ENCODE measurements around the gene C2orf76. TPM values are rescaled to one million over a fixed set of nuclear protein-coding genes. Genes with fewer than 3 reads are reported as not detected.

Gene C2orf76
- polyA plus RNA-seq, 1 of the 3 experiments (the other 2 are of a cell fraction), result 6.0 TPM

DNA sequence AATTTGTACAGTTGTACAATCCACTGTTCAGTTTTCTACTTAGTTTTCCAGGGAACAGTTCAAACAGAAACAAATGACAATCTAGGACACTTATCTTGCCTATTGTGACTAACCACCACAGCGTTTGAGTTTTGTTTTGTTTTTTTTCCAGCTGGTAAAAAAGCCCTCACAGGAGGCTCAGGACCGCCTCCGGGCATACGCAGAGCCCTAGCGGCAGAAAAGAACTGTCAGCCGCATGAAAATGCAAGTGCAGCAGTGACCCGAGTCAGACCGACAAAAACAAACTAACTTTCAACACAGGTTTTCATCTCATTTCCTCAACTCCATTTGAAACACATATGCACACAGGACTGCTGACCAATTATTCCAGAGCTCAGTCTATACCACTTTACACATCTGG lies 74.4 kb downstream of the C2orf76 start:
- Histone ChIP-seq H4K20me1 (ENCODE audit: insufficient read depth) (no peaks in the 10 kb centered on the region), H2AFZ (ENCODE audit: low read depth) (no peak overlapping the region), H3K4me3 (ENCODE audit: low read depth in 2 of 2, low read length in 1 of 2) (no peak overlapping the region), H3K4me2 (no peak overlapping the region), H3K4me1 (ENCODE audit: control insufficient read depth in 1 of 2, insufficient read depth in 2 of 2, low read depth in 1 of 2, low read length in 1 of 2) (no peaks in the 10 kb centered on the region), H3K36me3 (replicated peaks in 1 of 2; ENCODE audit: control insufficient read depth in 1 of 2, insufficient read depth in 2 of 2, low read length in 1 of 2) (peaks cover 0 to 3% of the 10 kb centered on the region in 2 experiments), H3K79me2 (ENCODE audit: insufficient read depth) (no peaks in the 10 kb centered on the region), H3K9me3 (no peaks in the 10 kb centered on the region), H3K9me2 (no peaks in the 10 kb centered on the region), H3K27me3 (ENCODE audit: insufficient read depth) (no peaks in the 10 kb centered on the region), H3F3A (replicated peaks; ENCODE audit: insufficient read depth) (no peaks in the 10 kb centered on the region), H3K9ac (no peak overlapping the region), H3K27ac (ENCODE audit: low read depth in 2 of 2, low read length in 1 of 2) (no peak overlapping the region)
- ChIA-PET CTCF (interaction anchor here (1.0 to 5.1 kb wide), 7 partner anchors 20 to 410 kb away, joined by 3 to 32 read pairs (median 7); partner anchors contain the start of gene STEAP3), POLR2A (no interaction called here)
- no peak for DNase-seq
- WGBS (ENCODE audit: low lambda C conversion rate), result 84% methylated on average over 8 of the region's 8 CpGs
- TF ChIP-seq, protein P1, sequence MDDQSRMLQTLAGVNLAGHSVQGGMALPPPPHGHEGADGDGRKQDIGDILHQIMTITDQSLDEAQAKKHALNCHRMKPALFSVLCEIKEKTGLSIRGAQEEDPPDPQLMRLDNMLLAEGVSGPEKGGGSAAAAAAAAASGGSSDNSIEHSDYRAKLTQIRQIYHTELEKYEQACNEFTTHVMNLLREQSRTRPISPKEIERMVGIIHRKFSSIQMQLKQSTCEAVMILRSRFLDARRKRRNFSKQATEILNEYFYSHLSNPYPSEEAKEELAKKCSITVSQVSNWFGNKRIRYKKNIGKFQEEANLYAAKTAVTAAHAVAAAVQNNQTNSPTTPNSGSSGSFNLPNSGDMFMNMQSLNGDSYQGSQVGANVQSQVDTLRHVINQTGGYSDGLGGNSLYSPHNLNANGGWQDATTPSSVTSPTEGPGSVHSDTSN (IDR thresholded peaks at IDR 0.05), result no peak
- TF ChIP-seq, protein P2, sequence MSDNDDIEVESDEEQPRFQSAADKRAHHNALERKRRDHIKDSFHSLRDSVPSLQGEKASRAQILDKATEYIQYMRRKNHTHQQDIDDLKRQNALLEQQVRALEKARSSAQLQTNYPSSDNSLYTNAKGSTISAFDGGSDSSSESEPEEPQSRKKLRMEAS (IDR thresholded peaks at IDR 0.05; ENCODE audit: low read depth), result no peak
- TF ChIP-seq TEAD4 (IDR thresholded peaks at IDR 0.05; ENCODE audit: borderline replicate concordance, insufficient read depth) (no peak), NRF1 (IDR thresholded peaks at IDR 0.05; ENCODE audit: low read depth, low read length) (no peak), TAF1 (IDR thresholded peaks at IDR 0.05; ENCODE audit: borderline replicate concordance, low read depth, low read length) (no peak), GATA2 (CRISPR knock-in tag; IDR thresholded peaks at IDR 0.05) (no peak), RAD21 (IDR thresholded peaks at IDR 0.05; ENCODE audit: low read length) (no peak), YY1 (IDR thresholded peaks at IDR 0.05; ENCODE audit: low read depth) (no peak), EP300 (IDR thresholded peaks at IDR 0.05; ENCODE audit: borderline replicate concordance in 1 of 2, low read depth in 1 of 2, low read length in 1 of 2) (no peak), MEF2A (IDR thresholded peaks at IDR 0.05; ENCODE audit: borderline replicate concordance, low read depth) (no peak)

DNA sequence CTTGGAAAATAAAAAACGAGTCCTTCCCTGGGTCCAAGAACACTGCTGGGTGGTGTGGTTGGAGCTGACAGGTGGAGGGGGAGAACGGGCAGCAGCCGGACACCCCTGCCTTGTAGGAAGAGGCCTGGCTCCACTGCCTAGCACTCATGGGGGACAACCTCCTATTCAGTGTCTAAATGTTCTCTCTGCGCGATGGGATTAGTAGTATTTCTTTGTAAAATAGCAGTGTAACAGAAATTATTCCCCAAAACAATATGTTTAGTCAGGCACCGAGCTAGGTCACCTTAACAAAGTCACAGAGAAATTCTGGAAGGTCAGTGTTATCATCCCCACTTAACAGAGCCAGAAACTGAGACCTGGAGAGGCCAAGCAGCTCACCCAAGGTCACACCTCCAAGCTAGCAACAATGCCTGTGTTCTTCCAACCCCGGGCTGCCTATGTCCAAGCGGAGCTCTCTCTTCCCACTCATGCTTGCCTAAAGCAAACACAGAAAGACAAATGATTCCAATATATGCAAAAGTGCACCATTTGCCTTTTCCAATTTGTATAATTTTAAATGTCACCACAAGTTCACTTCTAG lies 75.0 kb downstream of the C2orf76 start:
- no peak overlapping the region for H3K4me3 ChIP-seq (ENCODE audit: low read depth in 2 of 2, low read length in 1 of 2)
- H2AFZ ChIP-seq (ENCODE audit: low read depth), result no peak overlapping the region
- H4K20me1 ChIP-seq (ENCODE audit: insufficient read depth), result no peaks in the 10 kb centered on the region
- DNase-seq, result no peak
- H3K9me2 ChIP-seq, result no peaks in the 10 kb centered on the region
- H3K4me1 ChIP-seq (ENCODE audit: control insufficient read depth in 1 of 2, insufficient read depth in 2 of 2, low read depth in 1 of 2, low read length in 1 of 2), result no peaks in the 10 kb centered on the region
- CTCF ChIA-PET, result interaction anchor here (0.7 to 5.1 kb wide), 18 partner anchors 9 to 410 kb away, joined by 3 to 32 read pairs (median 6); partner anchors contain the start of gene STEAP3
- H3K27me3 ChIP-seq (ENCODE audit: insufficient read depth), result no peaks in the 10 kb centered on the region
- no peaks in the 10 kb centered on the region for H3K79me2 ChIP-seq (ENCODE audit: insufficient read depth)
- no peaks in the 10 kb centered on the region for H3F3A ChIP-seq (replicated peaks; ENCODE audit: insufficient read depth)
- no peaks in the 10 kb centered on the region for H3K9me3 ChIP-seq
- H3K36me3 ChIP-seq (replicated peaks in 1 of 2; ENCODE audit: control insufficient read depth in 1 of 2, insufficient read depth in 2 of 2, low read length in 1 of 2), result peaks cover 0 to 3% of the 10 kb centered on the region in 2 experiments
- POLR2A ChIA-PET, result no interaction called here
- H3K9ac ChIP-seq, result no peak overlapping the region
- no peak overlapping the region for H3K27ac ChIP-seq (ENCODE audit: low read depth in 2 of 2, low read length in 1 of 2)
- WGBS (ENCODE audit: low lambda C conversion rate), result 68% methylated on average over 7 of the region's 8 CpGs
- H3K4me2 ChIP-seq, result no peak overlapping the region
- TF ChIP-seq RXRA (IDR thresholded peaks at IDR 0.05; ENCODE audit: borderline replicate concordance, low read depth), result no peak
- no peak for TF ChIP-seq MEF2A (IDR thresholded peaks at IDR 0.05; ENCODE audit: borderline replicate concordance, low read depth)
- TF ChIP-seq YY1 (IDR thresholded peaks at IDR 0.05; ENCODE audit: low read depth), result no peak
- no peak for TF ChIP-seq CHD2 (IDR thresholded peaks at IDR 0.05; ENCODE audit: low read length, partially characterized antibody)
- no peak for TF ChIP-seq TEAD4 (IDR thresholded peaks at IDR 0.05; ENCODE audit: borderline replicate concordance, insufficient read depth)
- TF ChIP-seq NFIC (IDR thresholded peaks at IDR 0.05; ENCODE audit: borderline replicate concordance), result no peak
- no peak for TF ChIP-seq JUND (IDR thresholded peaks at IDR 0.05)
- no peak for TF ChIP-seq RCOR1 (IDR thresholded peaks at IDR 0.05; ENCODE audit: low read length)
- TF ChIP-seq, protein P1 (IDR thresholded peaks at IDR 0.05), result no peak
- TF ChIP-seq, protein P3, sequence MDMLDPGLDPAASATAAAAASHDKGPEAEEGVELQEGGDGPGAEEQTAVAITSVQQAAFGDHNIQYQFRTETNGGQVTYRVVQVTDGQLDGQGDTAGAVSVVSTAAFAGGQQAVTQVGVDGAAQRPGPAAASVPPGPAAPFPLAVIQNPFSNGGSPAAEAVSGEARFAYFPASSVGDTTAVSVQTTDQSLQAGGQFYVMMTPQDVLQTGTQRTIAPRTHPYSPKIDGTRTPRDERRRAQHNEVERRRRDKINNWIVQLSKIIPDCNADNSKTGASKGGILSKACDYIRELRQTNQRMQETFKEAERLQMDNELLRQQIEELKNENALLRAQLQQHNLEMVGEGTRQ (IDR thresholded peaks at IDR 0.05; ENCODE audit: borderline replicate concordance, low read depth, low read length), result no peak
- TF ChIP-seq SMC3 (IDR thresholded peaks at IDR 0.05; ENCODE audit: low read depth, low read length), result no peak
- TF ChIP-seq, protein P4, sequence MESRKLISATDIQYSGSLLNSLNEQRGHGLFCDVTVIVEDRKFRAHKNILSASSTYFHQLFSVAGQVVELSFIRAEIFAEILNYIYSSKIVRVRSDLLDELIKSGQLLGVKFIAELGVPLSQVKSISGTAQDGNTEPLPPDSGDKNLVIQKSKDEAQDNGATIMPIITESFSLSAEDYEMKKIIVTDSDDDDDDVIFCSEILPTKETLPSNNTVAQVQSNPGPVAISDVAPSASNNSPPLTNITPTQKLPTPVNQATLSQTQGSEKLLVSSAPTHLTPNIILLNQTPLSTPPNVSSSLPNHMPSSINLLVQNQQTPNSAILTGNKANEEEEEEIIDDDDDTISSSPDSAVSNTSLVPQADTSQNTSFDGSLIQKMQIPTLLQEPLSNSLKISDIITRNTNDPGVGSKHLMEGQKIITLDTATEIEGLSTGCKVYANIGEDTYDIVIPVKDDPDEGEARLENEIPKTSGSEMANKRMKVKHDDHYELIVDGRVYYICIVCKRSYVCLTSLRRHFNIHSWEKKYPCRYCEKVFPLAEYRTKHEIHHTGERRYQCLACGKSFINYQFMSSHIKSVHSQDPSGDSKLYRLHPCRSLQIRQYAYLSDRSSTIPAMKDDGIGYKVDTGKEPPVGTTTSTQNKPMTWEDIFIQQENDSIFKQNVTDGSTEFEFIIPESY (IDR thresholded peaks at IDR 0.05; ENCODE audit: borderline replicate concordance, low read depth), result no peak
- no peak for TF ChIP-seq RFX5 (IDR thresholded peaks at IDR 0.05; ENCODE audit: low read length)
- TF ChIP-seq, protein P5, sequence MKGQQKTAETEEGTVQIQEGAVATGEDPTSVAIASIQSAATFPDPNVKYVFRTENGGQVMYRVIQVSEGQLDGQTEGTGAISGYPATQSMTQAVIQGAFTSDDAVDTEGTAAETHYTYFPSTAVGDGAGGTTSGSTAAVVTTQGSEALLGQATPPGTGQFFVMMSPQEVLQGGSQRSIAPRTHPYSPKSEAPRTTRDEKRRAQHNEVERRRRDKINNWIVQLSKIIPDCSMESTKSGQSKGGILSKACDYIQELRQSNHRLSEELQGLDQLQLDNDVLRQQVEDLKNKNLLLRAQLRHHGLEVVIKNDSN (IDR thresholded peaks at IDR 0.05; ENCODE audit: borderline replicate concordance, low read depth), result no peak
